Measurements from ENCODE around the gene STAMBPL1. TPM values are rescaled to one million over a fixed set of nuclear protein-coding genes. Genes with fewer than 3 reads are reported as not detected.

Gene STAMBPL1
- total and polyA plus RNA-seq, 5 donors from 2014 or later = 12.2 to 40.5 (median 14.7) TPM

- Histone ChIP-seq H3K4me3 (ENCODE audit: low read depth, low read length) (no peak overlapping the region), H3K27ac (ENCODE audit: insufficient read depth, low read length, poor library complexity, severe bottlenecking) (no peak overlapping the region), H3K36me3 (ENCODE audit: control insufficient read depth, insufficient read depth, low read length) (peaks cover 73% of the 10 kb centered on the region), H3K4me1 (ENCODE audit: control insufficient read depth, insufficient read depth, low read length, poor library complexity, severe bottlenecking) (no peaks in the 10 kb centered on the region), H3K9me3 (ENCODE audit: control insufficient read depth in 2 of 2, low read length in 2 of 2) (no peaks in the 10 kb centered on the region), H3K27me3 (ENCODE audit: control insufficient read depth, insufficient read depth, low read length) (no peaks in the 10 kb centered on the region)
- Mint-ChIP-seq H3K27ac (no peak overlapping the region), H3K4me1 (peaks cover 5 to 14% (median 10%) of the 10 kb centered on the region in 4 donors), H3K27me3 (no peaks in the 10 kb centered on the region), H3K4me3 (no peak overlapping the region), H3K36me3 (peaks cover 37% of the 10 kb centered on the region), H3K9me3 (no peaks in the 10 kb centered on the region)
- ATAC-seq (ENCODE audit: low read depth in 2 of 2) (no peak), DNase-seq (no peak)
Measured at GRCh38 chr10:88918191-88918905, 38.3 kb downstream of the STAMBPL1 start.

GRCh38 chr10:88919041-88919440 lies 39.0 kb downstream of the STAMBPL1 start:
- no peaks in the 10 kb centered on the region for H3K9me3 ChIP-seq (ENCODE audit: control insufficient read depth in 2 of 2, low read length in 2 of 2)
- no peak for ATAC-seq (ENCODE audit: low read depth in 2 of 2)
- no peak for DNase-seq
- H3K27ac Mint-ChIP-seq = no peak overlapping the region
- no peak overlapping the region for H3K27ac ChIP-seq (ENCODE audit: insufficient read depth, low read length, poor library complexity, severe bottlenecking)
- no peaks in the 10 kb centered on the region for H3K9me3 Mint-ChIP-seq
- no peaks in the 10 kb centered on the region for H3K4me1 ChIP-seq (ENCODE audit: control insufficient read depth, insufficient read depth, low read length, poor library complexity, severe bottlenecking)
- H3K36me3 Mint-ChIP-seq = peaks cover 37% of the 10 kb centered on the region
- H3K4me3 Mint-ChIP-seq = no peak overlapping the region
- no peaks in the 10 kb centered on the region for H3K27me3 Mint-ChIP-seq
- H3K4me3 ChIP-seq (ENCODE audit: low read depth, low read length) = no peak overlapping the region
- peaks cover 73% of the 10 kb centered on the region for H3K36me3 ChIP-seq (ENCODE audit: control insufficient read depth, insufficient read depth, low read length)
- peaks cover 5 to 14% (median 10%) of the 10 kb centered on the region in 4 donors for H3K4me1 Mint-ChIP-seq
- no peaks in the 10 kb centered on the region for H3K27me3 ChIP-seq (ENCODE audit: control insufficient read depth, insufficient read depth, low read length)

GRCh38 chr10:88920198-88920597 lies 40.2 kb downstream of the STAMBPL1 start:
- peaks cover 45% of the 10 kb centered on the region for H3K36me3 Mint-ChIP-seq
- H3K27ac Mint-ChIP-seq = no peak overlapping the region
- no peaks in the 10 kb centered on the region for H3K4me1 ChIP-seq (ENCODE audit: control insufficient read depth, insufficient read depth, low read length, poor library complexity, severe bottlenecking)
- no peaks in the 10 kb centered on the region for H3K9me3 Mint-ChIP-seq
- no peak overlapping the region for H3K27ac ChIP-seq (ENCODE audit: insufficient read depth, low read length, poor library complexity, severe bottlenecking)
- no peak overlapping the region for H3K4me3 ChIP-seq (ENCODE audit: low read depth, low read length)
- H3K4me1 Mint-ChIP-seq = peaks cover 9 to 14% (median 12%) of the 10 kb centered on the region in 4 donors
- ATAC-seq (ENCODE audit: low read depth in 2 of 2) (no peak), DNase-seq (no peak)
- peaks cover 81% of the 10 kb centered on the region for H3K36me3 ChIP-seq (ENCODE audit: control insufficient read depth, insufficient read depth, low read length)
- no peaks in the 10 kb centered on the region for H3K9me3 ChIP-seq (ENCODE audit: control insufficient read depth in 2 of 2, low read length in 2 of 2)
- H3K27me3 ChIP-seq (ENCODE audit: control insufficient read depth, insufficient read depth, low read length) = no peaks in the 10 kb centered on the region
- H3K27me3 Mint-ChIP-seq = no peaks in the 10 kb centered on the region
- no peak overlapping the region for H3K4me3 Mint-ChIP-seq

GRCh38 chr10:88920986-88921593 lies 41.0 kb downstream of the STAMBPL1 start:
- H3K27me3 Mint-ChIP-seq = no peaks in the 10 kb centered on the region
- Histone ChIP-seq H3K36me3 (ENCODE audit: control insufficient read depth, insufficient read depth, low read length) (peaks cover 76% of the 10 kb centered on the region), H3K4me3 (ENCODE audit: low read depth, low read length) (no peak overlapping the region), H3K4me1 (ENCODE audit: control insufficient read depth, insufficient read depth, low read length, poor library complexity, severe bottlenecking) (no peaks in the 10 kb centered on the region), H3K27me3 (ENCODE audit: control insufficient read depth, insufficient read depth, low read length) (no peaks in the 10 kb centered on the region), H3K27ac (ENCODE audit: insufficient read depth, low read length, poor library complexity, severe bottlenecking) (no peak overlapping the region), H3K9me3 (ENCODE audit: control insufficient read depth in 2 of 2, low read length in 2 of 2) (no peaks in the 10 kb centered on the region)
- no peak overlapping the region for H3K4me3 Mint-ChIP-seq
- ATAC-seq (ENCODE audit: low read depth in 2 of 2) = no peak
- peaks cover 36% of the 10 kb centered on the region for H3K36me3 Mint-ChIP-seq
- H3K4me1 Mint-ChIP-seq = peaks cover 2 to 14% (median 6%) of the 10 kb centered on the region in 4 donors
- no peak overlapping the region for H3K27ac Mint-ChIP-seq
- no peaks in the 10 kb centered on the region for H3K9me3 Mint-ChIP-seq
- DNase-seq = no peak

- no peaks in the 10 kb centered on the region for H3K27me3 Mint-ChIP-seq
- H3K9me3 ChIP-seq (ENCODE audit: control insufficient read depth in 2 of 2, low read length in 2 of 2) = no peaks in the 10 kb centered on the region
- H3K4me1 Mint-ChIP-seq = peaks cover 0 to 14% (median 4%) of the 10 kb centered on the region in 4 donors
- peak overlapping the region in 1 of 3 donors; percentile 39 for H3K27ac Mint-ChIP-seq
- H3K9me3 Mint-ChIP-seq = no peaks in the 10 kb centered on the region
- H3K27ac ChIP-seq (ENCODE audit: insufficient read depth, low read length, poor library complexity, severe bottlenecking) = no peak overlapping the region
- no peaks in the 10 kb centered on the region for H3K27me3 ChIP-seq (ENCODE audit: control insufficient read depth, insufficient read depth, low read length)
- ATAC-seq (ENCODE audit: low read depth in 2 of 2) = no peak
- H3K4me3 Mint-ChIP-seq = no peak overlapping the region
- H3K4me3 ChIP-seq (ENCODE audit: low read depth, low read length) = no peak overlapping the region
- H3K36me3 ChIP-seq (ENCODE audit: control insufficient read depth, insufficient read depth, low read length) = peaks cover 78% of the 10 kb centered on the region
- H3K36me3 Mint-ChIP-seq = peaks cover 41% of the 10 kb centered on the region
- DNase-seq = no peak
- H3K4me1 ChIP-seq (ENCODE audit: control insufficient read depth, insufficient read depth, low read length, poor library complexity, severe bottlenecking) = no peaks in the 10 kb centered on the region
Measured at GRCh38 chr10:88922041-88922440, 42.0 kb downstream of the STAMBPL1 start.

GRCh38 chr10:88923520-88923919 lies 43.5 kb downstream of the STAMBPL1 start:
- ATAC-seq (ENCODE audit: low read depth in 2 of 2) (no peak), DNase-seq (no peak)
- no peaks in the 10 kb centered on the region for H3K27me3 ChIP-seq (ENCODE audit: control insufficient read depth, insufficient read depth, low read length)
- peaks cover 74% of the 10 kb centered on the region for H3K36me3 ChIP-seq (ENCODE audit: control insufficient read depth, insufficient read depth, low read length)
- H3K27ac ChIP-seq (ENCODE audit: insufficient read depth, low read length, poor library complexity, severe bottlenecking) = no peak overlapping the region
- peaks cover 0 to 14% (median 4%) of the 10 kb centered on the region in 4 donors for H3K4me1 Mint-ChIP-seq
- H3K27ac Mint-ChIP-seq = peak overlapping the region in 1 of 3 donors; percentile 39
- peaks cover 39% of the 10 kb centered on the region for H3K36me3 Mint-ChIP-seq
- no peak overlapping the region for H3K4me3 Mint-ChIP-seq
- no peak overlapping the region for H3K4me3 ChIP-seq (ENCODE audit: low read depth, low read length)
- no peaks in the 10 kb centered on the region for H3K9me3 ChIP-seq (ENCODE audit: control insufficient read depth in 2 of 2, low read length in 2 of 2)
- no peaks in the 10 kb centered on the region for H3K9me3 Mint-ChIP-seq
- H3K27me3 Mint-ChIP-seq = no peaks in the 10 kb centered on the region
- H3K4me1 ChIP-seq (ENCODE audit: control insufficient read depth, insufficient read depth, low read length, poor library complexity, severe bottlenecking) = no peaks in the 10 kb centered on the region

- no peak overlapping the region for H3K27ac Mint-ChIP-seq
- H3K36me3 ChIP-seq (ENCODE audit: control insufficient read depth, insufficient read depth, low read length) = peaks cover 57% of the 10 kb centered on the region
Measured at GRCh38 chr10:88926566-88927415, 46.7 kb downstream of the STAMBPL1 start.

More at GRCh38 chr10:88926566-88927415, 46.7 kb downstream of the STAMBPL1 start:
- no peaks in the 10 kb centered on the region for H3K27me3 ChIP-seq (ENCODE audit: control insufficient read depth, insufficient read depth, low read length)
- no peaks in the 10 kb centered on the region for H3K27me3 Mint-ChIP-seq
- no peak overlapping the region for H3K4me3 Mint-ChIP-seq
- H3K27ac ChIP-seq (ENCODE audit: insufficient read depth, low read length, poor library complexity, severe bottlenecking) = no peak overlapping the region
- ATAC-seq (ENCODE audit: low read depth in 2 of 2) = no peak
- H3K4me3 ChIP-seq (ENCODE audit: low read depth, low read length) = no peak overlapping the region
- H3K4me1 ChIP-seq (ENCODE audit: control insufficient read depth, insufficient read depth, low read length, poor library complexity, severe bottlenecking) = no peaks in the 10 kb centered on the region
- DNase-seq = no peak
- H3K9me3 ChIP-seq (ENCODE audit: control insufficient read depth in 2 of 2, low read length in 2 of 2) = no peaks in the 10 kb centered on the region
- H3K4me1 Mint-ChIP-seq = peaks cover 0 to 10% (median 1%) of the 10 kb centered on the region in 4 donors
- peaks cover 47% of the 10 kb centered on the region for H3K36me3 Mint-ChIP-seq
- H3K9me3 Mint-ChIP-seq = no peaks in the 10 kb centered on the region
